Hepatocyte (in vitro differentiated cells): ENCODE results near the gene VASH2. TPM values are rescaled to one million over a fixed set of nuclear protein-coding genes. Genes with fewer than 3 reads are reported as not detected.

ENCODE experiments used
- DNase-seq: peaks from one replicate; pipeline ENCODE4 v3.0.0-alpha.2; 2016; ENCODE audit warnings: low spot score
- H2AFZ ChIP-seq: fragments of 200-600 bp; sonication (generic); 2 replicates; pipeline ENCODE4 v1.6.0; 2016; ENCODE audit warnings: antibody characterized with exemption, mild to moderate bottlenecking
- H3K27ac ChIP-seq: fragments of 200-600 bp; sonication (generic); 2 replicates; pipeline ENCODE4 v1.5.1; 2016; ENCODE audit warnings: mild to moderate bottlenecking
- H3K27me3 ChIP-seq: fragments of 200-600 bp; sonication (generic); 2 replicates; pipeline ENCODE4 v1.6.1; 2016
- H3K36me3 ChIP-seq: fragments of 200-600 bp; sonication (generic); replicated peaks from 2 replicates; pipeline ENCODE4 v1.5.1; 2016; ENCODE audit warnings: low read depth; ENCODE audit not compliant: insufficient read depth
- H3K4me1 ChIP-seq: fragments of 200-600 bp; sonication (generic); 2 replicates; pipeline ENCODE4 v1.5.1; 2016; ENCODE audit warnings: mild to moderate bottlenecking, moderate library complexity; ENCODE audit not compliant: insufficient read depth
- H3K4me2 ChIP-seq: fragments of 200-600 bp; sonication (generic); 2 replicates; pipeline ENCODE4 v1.6.0; 2016
- H3K4me3 ChIP-seq: fragments of 200-600 bp; sonication (generic); 2 replicates; pipeline ENCODE4 v1.5.1; 2016; ENCODE audit warnings: mild to moderate bottlenecking
- H3K79me2 ChIP-seq: fragments of 200-600 bp; sonication (generic); 2 replicates; pipeline ENCODE4 v1.6.0; 2017; ENCODE audit warnings: mild to moderate bottlenecking
- H3K9me2 ChIP-seq: fragments of 200-600 bp; sonication (generic); replicated peaks from 2 replicates; pipeline ENCODE4 v1.6.0; 2017; ENCODE audit warnings: mild to moderate bottlenecking; ENCODE audit not compliant: insufficient read depth
- H3K9me3 ChIP-seq: fragments of 200-600 bp; sonication (generic); 2 replicates; pipeline ENCODE4 v1.5.1; 2016; ENCODE audit warnings: low read depth, mild to moderate bottlenecking
- H4K20me1 ChIP-seq: fragments of 200-600 bp; sonication (generic); 2 replicates; pipeline ENCODE4 v1.6.0; 2016; ENCODE audit warnings: mild to moderate bottlenecking; ENCODE audit not compliant: insufficient read depth, poor library complexity, severe bottlenecking
- CTCF ChIP-seq: fragments of 200-600 bp; sonication (generic); IDR thresholded peaks from 2 replicates; pipeline ENCODE4 v1.5.1; 2016; ENCODE audit warnings: antibody characterized with exemption, mild to moderate bottlenecking; ENCODE audit not compliant: poor library complexity
- EZH2 ChIP-seq: fragments of 200-600 bp; sonication (generic); IDR thresholded peaks from 2 replicates; pipeline ENCODE4 v1.6.1; 2016; ENCODE audit warnings: antibody characterized with exemption, mild to moderate bottlenecking, borderline replicate concordance
- EZH2phosphoT487 ChIP-seq: fragments of 200-600 bp; sonication (generic); IDR thresholded peaks from one replicate; pipeline ENCODE4 v1.6.1; 2018; ENCODE audit warnings: antibody characterized with exemption, mild to moderate bottlenecking, low read depth, moderate library complexity; ENCODE audit not compliant: unreplicated experiment, severe bottlenecking
- WGBS: methylation state at CpG from one replicate; pipeline ENCODE4 v1.1.6; 2016; ENCODE audit warnings: low lambda C conversion rate; ENCODE audit errors: missing lambda C conversion rate; 5-methylcytosine and 5-hydroxymethylcytosine counted together
- polyA plus RNA-seq: library from polyadenylated mRNA; unstranded; fragments of >200 nt; fragmentation: Nextera tagmentation; extraction: Ambion mirVana; gene quantifications from 2 replicates; pipeline ENCODE4 v1.2.1, GENCODE V29; 2016
- total RNA-seq: library from RNA; depleted of rRNA; stranded (reverse); fragments of >200 nt; gene quantifications from 2 replicates; pipeline ENCODE4 v1.2.3, GENCODE V29; 2014

VASH2 gene
- total RNA-seq = 3.6 and 4.5 TPM in 2 replicates
- polyA plus RNA-seq = 0.96 and 3.0 TPM in 2 replicates

- Histone ChIP-seq H3K27ac (peak within 1 kb of the TSS; percentile 82), H4K20me1 (no peaks in the 10 kb centered on the region)
- under 1% methylated on average over 59 of the region's 61 CpGs for WGBS
These were observed at the start of gene VASH2 for GRCh38 chr1:212950243-212951125. Gene VASH2, plus strand, starts transcription at chr1:212950541. Its CDS starts 1,002 bp downstream, at chr1:212951543.

GRCh38 chr1:212901290-212901689, 49.1 kb upstream of the VASH2 start:
- Histone ChIP-seq H2AFZ (no peak overlapping the region), H3K79me2 (no peaks in the 10 kb centered on the region), H3K27ac (no peak overlapping the region), H4K20me1 (no peaks in the 10 kb centered on the region), H3K4me3 (no peak overlapping the region), H3K27me3 (no peaks in the 10 kb centered on the region), H3K9me3 (peaks cover 4% of the 10 kb centered on the region), H3K9me2 (no peaks in the 10 kb centered on the region), H3K36me3 (peaks cover 3% of the 10 kb centered on the region), H3K4me1 (no peaks in the 10 kb centered on the region), H3K4me2 (no peak overlapping the region)
- no peak for DNase-seq
- WGBS = 96% methylated on average over 2 of the region's 2 CpGs
- no peak for TF ChIP-seq EZH2phosphoT487
- TF ChIP-seq EZH2 = no peak
- TF ChIP-seq CTCF = no peak

More at GRCh38 chr1:212950243-212951125, at the start of gene VASH2:
- Histone ChIP-seq H3K4me2 (peak within 1 kb of the TSS; percentile 99), H3K27me3 (peaks cover 10% of the 10 kb centered on the region), H3K9me3 (no peaks in the 10 kb centered on the region), H2AFZ (peak within 1 kb of the TSS; percentile 92), H3K9me2 (no peaks in the 10 kb centered on the region), H3K4me1 (no peaks in the 10 kb centered on the region), H3K36me3 (no peaks in the 10 kb centered on the region), H3K4me3 (peak within 1 kb of the TSS; percentile 93), H3K79me2 (no peaks in the 10 kb centered on the region)
- DNase-seq = peak; percentile 89
- no peak for TF ChIP-seq EZH2
- TF ChIP-seq EZH2phosphoT487 = no peak
- no peak for TF ChIP-seq CTCF

- H3K9me2 ChIP-seq = no peaks in the 10 kb centered on the region
- H3K79me2 ChIP-seq = no peaks in the 10 kb centered on the region
- H3K4me1 ChIP-seq = no peaks in the 10 kb centered on the region
- no peak for DNase-seq
- peaks cover 4% of the 10 kb centered on the region for H3K9me3 ChIP-seq
- no peaks in the 10 kb centered on the region for H3K27me3 ChIP-seq
- TF ChIP-seq EZH2 (no peak), CTCF (no peak), EZH2phosphoT487 (no peak)
- no peaks in the 10 kb centered on the region for H3K36me3 ChIP-seq
- H3K27ac ChIP-seq = no peak overlapping the region
- no peak overlapping the region for H3K4me2 ChIP-seq
- no peak overlapping the region for H3K4me3 ChIP-seq
- H4K20me1 ChIP-seq = no peaks in the 10 kb centered on the region
- H2AFZ ChIP-seq = no peak overlapping the region
- WGBS = 96% methylated on average over 3 of the region's 3 CpGs
These were observed 48.3 kb upstream of the VASH2 start for GRCh38 chr1:212902054-212902453.
